Lower leg skin (tissue), 3 donors: ENCODE results near the gene GLT8D2.

Experiments used
- POLR2A ChIP-seq, 2 donors: fragments of 450-650 bp; IDR thresholded peaks; one replicate each; pipeline ENCODE4 v1.6.1; 2016 to 2017; ENCODE audit warnings: antibody characterized with exemption in 2 of 2, mild to moderate bottlenecking in 1 of 2, moderate library complexity in 1 of 2
- TF ChIP-seq, protein P1 (sequence below), 3 donors: fragments of 450-650 bp; IDR thresholded peaks; one replicate each; pipeline ENCODE4 v1.5.1; 2016; ENCODE audit warnings: antibody characterized with exemption in 3 of 3, mild to moderate bottlenecking in 3 of 3, moderate library complexity in 2 of 3

DNA sequence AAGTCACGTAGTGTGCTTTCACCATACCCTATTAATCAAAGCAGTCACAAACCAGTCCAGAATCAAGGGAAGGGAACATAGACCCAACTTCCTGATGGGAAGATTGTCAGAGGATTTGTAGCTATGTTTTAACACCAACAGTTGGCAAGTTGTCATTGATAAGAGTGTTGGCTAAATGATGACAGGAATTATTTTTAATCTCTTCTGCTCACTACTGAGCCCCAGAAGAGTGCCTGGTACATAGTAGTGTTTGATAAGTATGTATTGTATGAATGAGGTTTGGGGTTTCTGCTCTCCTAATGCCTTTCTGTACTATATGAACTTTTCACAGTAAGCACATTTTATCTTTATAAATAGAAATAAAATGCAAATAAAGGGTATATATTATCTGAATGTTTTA, 29.0 kb upstream of the GLT8D2 start:
- TF ChIP-seq, protein P1, sequence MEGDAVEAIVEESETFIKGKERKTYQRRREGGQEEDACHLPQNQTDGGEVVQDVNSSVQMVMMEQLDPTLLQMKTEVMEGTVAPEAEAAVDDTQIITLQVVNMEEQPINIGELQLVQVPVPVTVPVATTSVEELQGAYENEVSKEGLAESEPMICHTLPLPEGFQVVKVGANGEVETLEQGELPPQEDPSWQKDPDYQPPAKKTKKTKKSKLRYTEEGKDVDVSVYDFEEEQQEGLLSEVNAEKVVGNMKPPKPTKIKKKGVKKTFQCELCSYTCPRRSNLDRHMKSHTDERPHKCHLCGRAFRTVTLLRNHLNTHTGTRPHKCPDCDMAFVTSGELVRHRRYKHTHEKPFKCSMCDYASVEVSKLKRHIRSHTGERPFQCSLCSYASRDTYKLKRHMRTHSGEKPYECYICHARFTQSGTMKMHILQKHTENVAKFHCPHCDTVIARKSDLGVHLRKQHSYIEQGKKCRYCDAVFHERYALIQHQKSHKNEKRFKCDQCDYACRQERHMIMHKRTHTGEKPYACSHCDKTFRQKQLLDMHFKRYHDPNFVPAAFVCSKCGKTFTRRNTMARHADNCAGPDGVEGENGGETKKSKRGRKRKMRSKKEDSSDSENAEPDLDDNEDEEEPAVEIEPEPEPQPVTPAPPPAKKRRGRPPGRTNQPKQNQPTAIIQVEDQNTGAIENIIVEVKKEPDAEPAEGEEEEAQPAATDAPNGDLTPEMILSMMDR (IDR thresholded peaks at IDR 0.05): no peak
- TF ChIP-seq POLR2A (IDR thresholded peaks at IDR 0.05): no peak
